ENCODE results near the gene KRT5. TPM values are rescaled to one million over a fixed set of nuclear protein-coding genes. Genes with fewer than 3 reads are reported as not detected.

The KRT5 gene
- total RNA-seq, 1 donor, result not detected

GRCh38 chr12:52517888-52518287 lies 2.3 kb downstream of the KRT5 start:
- TF ChIP-seq, protein P1, sequence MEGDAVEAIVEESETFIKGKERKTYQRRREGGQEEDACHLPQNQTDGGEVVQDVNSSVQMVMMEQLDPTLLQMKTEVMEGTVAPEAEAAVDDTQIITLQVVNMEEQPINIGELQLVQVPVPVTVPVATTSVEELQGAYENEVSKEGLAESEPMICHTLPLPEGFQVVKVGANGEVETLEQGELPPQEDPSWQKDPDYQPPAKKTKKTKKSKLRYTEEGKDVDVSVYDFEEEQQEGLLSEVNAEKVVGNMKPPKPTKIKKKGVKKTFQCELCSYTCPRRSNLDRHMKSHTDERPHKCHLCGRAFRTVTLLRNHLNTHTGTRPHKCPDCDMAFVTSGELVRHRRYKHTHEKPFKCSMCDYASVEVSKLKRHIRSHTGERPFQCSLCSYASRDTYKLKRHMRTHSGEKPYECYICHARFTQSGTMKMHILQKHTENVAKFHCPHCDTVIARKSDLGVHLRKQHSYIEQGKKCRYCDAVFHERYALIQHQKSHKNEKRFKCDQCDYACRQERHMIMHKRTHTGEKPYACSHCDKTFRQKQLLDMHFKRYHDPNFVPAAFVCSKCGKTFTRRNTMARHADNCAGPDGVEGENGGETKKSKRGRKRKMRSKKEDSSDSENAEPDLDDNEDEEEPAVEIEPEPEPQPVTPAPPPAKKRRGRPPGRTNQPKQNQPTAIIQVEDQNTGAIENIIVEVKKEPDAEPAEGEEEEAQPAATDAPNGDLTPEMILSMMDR (IDR thresholded peaks at IDR 0.05; ENCODE audit: insufficient read depth, low read length), result no peak
- no peak for DNase-seq (ENCODE audit: low read depth)
- H3K4me3 ChIP-seq (ENCODE audit: low read depth, low read length), result no peak overlapping the region

- TF ChIP-seq, protein P1 (IDR thresholded peaks at IDR 0.05; ENCODE audit: insufficient read depth, low read length), result no peak
- no peak for DNase-seq (ENCODE audit: low read depth)
- H3K4me3 ChIP-seq (ENCODE audit: low read depth, low read length), result no peak overlapping the region
Observed at GRCh38 chr12:52517005-52517835, 3.0 kb downstream of the KRT5 start.

- DNase-seq (ENCODE audit: low read depth), result no peak
- TF ChIP-seq, protein P1 (IDR thresholded peaks at IDR 0.05; ENCODE audit: insufficient read depth, low read length), result no peak
- H3K4me3 ChIP-seq (ENCODE audit: low read depth, low read length), result no peak overlapping the region
Observed at GRCh38 chr12:52515927-52516831, 4.0 kb downstream of the KRT5 start.

GRCh38 chr12:52515319-52515646 lies 4.9 kb downstream of the KRT5 start:
- no peak overlapping the region for H3K4me3 ChIP-seq (ENCODE audit: low read depth, low read length)
- TF ChIP-seq, protein P1 (IDR thresholded peaks at IDR 0.05; ENCODE audit: insufficient read depth, low read length), result no peak
- DNase-seq (ENCODE audit: low read depth), result no peak

DNA sequence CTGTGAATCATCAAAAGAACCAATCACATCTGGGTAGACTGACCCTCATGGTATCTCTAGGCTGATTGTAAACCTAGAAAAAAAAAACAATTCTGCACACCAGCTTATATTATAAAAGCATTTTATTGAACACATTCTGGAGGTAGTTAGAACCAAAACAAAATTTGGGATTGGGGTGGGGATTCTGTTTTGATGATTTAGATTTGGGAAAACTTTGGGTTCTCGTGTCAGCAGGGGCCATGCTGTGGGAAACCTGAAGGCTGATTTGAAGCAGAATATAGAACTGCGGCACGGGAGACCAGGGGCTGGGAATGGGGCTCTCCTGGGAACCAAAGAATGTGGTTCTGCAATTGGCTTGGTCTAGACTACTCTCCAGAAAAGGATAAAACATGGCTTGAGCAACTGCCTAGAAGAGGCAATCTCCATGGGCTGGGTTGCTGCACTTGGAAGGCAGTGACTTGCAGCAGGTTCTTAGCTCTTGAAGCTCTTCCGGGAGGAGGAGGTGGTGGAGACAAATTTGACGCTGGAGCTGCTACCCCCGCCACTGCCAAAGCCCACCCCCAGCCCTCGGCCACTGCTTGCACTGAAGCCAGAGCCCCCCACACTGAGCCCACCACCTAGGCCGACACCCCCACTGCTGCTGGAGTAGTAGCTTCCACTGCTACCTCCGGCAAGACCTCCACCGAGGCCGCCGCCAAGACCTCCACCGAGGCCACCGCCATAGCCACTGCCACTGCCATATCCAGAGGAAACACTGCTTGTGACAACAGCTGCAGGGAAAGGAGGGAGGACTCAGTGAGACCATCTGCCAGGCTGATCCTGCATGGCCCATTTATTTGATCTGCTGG lies 5.5 kb downstream of the KRT5 start:
- no peak for DNase-seq (ENCODE audit: low read depth)
- TF ChIP-seq, protein P1 (IDR thresholded peaks at IDR 0.05; ENCODE audit: insufficient read depth, low read length), result no peak
- no peak overlapping the region for H3K4me3 ChIP-seq (ENCODE audit: low read depth, low read length)

GRCh38 chr12:52513736-52514135 lies 6.5 kb downstream of the KRT5 start:
- no peak overlapping the region for H3K4me3 ChIP-seq (ENCODE audit: low read depth, low read length)
- no peak for DNase-seq (ENCODE audit: low read depth)
- TF ChIP-seq, protein P1 (IDR thresholded peaks at IDR 0.05; ENCODE audit: insufficient read depth, low read length), result no peak

Data from fibroblast of the aortic adventitia (primary cell).